HTERT RPE-1 (cell line): ENCODE results near the gene ZNF133.
"Not testable (repeated sequence)": the region's sequence is repeated elsewhere in the genome, so short reads cannot be mapped to it uniquely, and the experiment has no call there.

Experiments used
- in situ Hi-C: fragments of 300-500 bp; cut with MboI; formaldehyde crosslinking; loops from 4 replicates; pipeline ENCODE4 v1.14.3; 2020; ENCODE audit warnings: low sequenced_read_pairs

Gene ZNF133

DNA sequence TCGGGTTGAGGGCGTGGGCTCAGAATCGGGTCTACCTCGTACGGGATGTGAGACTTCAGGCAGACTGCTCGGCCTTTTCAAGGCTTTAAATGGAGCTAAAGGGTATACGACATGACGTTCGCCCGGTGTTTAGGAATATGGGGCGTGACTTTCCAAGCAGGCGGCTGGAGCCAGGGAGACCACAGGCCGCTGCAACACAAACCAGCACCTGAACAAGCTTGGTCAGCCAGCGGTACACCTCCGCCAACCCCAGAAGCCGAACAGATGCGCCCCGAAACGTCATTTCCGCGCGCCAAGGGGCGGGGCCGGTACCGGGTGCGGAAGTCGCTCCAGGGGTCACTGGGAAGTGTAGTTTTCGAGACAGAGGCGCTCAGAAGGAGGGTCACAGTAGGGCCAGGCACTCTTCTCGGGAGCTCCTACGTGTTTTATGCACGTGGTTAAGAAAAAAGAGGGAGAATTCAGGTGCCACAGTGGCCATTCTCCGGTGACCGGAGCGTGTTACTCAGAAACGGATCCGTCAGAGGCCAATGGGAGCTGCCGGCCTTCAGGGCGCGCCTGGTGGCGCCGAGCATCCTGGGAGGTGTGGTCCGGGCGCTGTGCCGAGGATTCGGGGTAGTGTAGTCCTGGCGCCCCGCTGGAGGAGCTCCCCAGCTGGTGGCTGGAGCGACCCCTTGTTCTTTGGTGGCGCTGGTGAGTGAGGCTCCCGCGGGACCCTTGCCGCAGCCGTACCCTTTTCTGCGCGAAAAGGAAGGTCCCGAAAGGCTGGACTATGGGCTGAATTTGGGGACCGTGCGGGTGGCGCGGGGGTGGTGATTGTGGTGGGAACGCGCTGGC lies at the start of gene ZNF133:
Gene ZNF133, plus strand, starts transcription at position 613 of the 834 bp plus-strand sequence. CDS start 17,160 bp downstream, outside the sequence.
- in situ Hi-C loops = no loop called here

DNA sequence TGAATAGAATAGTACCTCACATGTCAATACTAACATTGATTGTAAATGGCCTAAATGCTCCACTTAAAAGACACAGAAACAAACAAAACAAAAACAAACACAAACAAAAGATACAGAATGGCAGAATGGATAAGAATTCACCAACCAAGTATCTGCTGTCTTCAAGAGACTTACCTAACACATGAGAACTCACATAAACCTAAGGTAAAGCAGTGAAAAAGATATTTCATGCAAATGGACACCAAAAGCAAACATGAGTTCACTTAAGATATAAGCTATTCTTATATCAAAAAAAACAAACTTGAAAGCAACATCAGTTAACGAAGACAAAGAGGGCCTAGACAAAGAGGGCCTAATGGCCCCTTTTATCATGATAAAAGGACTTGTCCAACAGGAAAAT lies 47.3 kb upstream of the ZNF133 start:
- in situ Hi-C loops = no loop called here

DNA sequence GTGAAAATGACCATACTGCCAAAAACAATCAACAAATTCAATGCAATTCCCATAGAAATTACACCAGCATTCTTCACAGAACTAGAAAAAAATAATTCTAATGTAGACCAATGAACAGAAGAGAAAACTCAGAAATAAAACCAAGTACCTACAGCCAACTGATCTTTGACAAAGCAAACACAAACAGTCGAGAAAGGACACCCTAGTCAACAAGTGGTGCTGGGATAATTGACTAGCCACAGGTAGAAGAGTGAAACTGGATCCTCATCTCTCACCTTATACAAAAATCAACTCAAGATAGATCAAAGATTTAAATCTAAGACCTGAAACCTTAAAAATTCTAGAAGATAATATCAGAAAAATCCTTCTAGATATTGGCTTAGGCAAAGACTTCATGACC lies 44.5 kb upstream of the ZNF133 start:
- in situ Hi-C loops = no loop called here

DNA sequence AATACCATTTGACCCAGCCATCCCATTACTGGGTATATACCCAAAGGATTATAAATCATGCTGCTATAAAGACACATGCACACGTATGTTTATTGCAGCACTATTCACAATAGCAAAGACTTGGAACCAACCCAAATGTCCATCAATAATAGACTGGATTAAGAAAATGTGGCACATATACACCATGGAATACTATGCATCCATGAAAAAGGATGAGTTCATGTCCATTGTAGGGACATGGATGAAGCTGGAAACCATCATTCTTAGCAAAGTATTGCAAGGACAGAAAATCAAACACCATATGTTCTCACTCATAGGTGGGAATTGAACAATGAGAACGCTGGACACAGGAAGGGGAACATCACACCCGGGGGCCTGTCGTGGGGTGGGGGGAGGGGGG lies 39.8 kb upstream of the ZNF133 start:
- in situ Hi-C loops = not testable (repeated sequence)

DNA sequence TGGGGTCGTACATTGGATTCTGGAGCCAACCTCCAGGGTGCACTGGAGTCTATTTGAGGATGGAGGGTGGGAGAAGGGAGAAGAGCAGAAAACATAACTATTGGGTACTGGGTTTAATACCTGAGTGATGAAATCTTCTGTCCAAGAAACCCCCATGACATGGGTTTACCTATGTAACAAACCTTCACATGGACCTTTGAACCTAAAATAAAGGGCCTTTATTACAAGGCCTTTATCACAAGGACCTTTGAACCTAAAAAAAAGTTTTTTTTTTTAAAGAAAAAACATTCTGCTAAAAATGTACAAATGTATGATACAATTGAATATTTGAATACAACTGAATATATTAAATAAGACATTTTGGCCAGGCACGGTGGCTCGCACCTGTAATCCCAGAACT lies 38.1 kb upstream of the ZNF133 start:
- in situ Hi-C loops = no loop called here

DNA sequence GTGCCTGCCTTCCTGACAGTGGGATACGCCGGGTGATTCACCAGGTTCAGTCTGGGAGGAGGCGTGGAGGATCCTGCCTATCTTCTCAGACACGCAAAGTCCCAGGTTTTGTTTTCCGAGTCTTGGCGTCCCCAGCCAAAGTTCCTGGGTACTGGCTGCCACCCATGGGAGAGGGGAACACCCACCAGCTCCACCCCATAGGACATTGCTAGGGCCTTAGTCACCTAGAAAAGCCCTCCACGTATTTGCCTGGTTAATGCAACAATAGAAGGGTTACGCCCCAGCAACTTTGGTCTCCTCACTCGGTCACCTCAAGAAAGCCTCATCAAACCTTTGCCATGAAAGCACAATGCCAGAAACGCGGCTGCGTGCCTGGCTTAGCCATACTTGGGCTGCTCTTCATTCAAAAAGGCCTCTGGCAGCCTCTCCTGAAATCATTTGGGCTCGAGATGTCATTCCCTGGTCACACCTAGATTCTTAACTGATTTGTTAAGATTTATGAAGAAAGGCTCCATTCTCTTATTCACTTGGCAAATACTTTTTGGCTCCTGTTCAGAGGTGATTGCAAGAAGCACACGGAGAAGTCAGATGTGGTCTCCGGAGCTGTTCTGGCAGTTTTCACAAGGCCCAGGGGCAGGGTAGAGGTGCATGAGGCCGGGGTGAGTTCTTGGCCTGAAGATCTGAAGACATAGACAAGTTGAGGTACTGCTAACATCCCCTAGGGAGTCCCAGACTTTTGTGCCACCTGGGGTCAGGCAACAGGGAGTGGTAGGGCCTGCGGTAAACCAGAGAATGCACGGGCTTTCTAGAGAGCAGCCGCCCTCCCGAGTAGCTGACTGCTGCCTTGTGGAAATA lies 35.5 kb upstream of the ZNF133 start:
- in situ Hi-C loops = no loop called here

DNA sequence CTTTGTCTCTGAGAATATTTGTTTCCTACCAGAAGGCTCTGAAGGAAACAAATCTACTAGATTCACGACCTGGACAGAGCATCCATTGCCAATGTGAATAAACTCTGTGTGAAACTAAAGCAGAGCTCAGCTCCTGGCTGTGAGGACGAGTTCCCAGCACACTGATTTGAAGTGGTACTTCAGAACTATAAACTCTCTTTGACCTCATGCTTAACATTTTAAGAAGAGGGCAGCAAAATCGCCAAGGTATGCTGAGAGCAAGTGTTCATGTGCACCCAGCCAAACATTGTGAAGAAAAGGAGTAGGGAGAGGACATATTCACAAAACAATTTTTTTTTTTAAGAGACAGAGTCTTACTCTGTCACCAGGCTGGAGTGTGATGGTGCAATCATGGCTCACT lies 33.7 kb upstream of the ZNF133 start:
- in situ Hi-C loops = no loop called here

DNA sequence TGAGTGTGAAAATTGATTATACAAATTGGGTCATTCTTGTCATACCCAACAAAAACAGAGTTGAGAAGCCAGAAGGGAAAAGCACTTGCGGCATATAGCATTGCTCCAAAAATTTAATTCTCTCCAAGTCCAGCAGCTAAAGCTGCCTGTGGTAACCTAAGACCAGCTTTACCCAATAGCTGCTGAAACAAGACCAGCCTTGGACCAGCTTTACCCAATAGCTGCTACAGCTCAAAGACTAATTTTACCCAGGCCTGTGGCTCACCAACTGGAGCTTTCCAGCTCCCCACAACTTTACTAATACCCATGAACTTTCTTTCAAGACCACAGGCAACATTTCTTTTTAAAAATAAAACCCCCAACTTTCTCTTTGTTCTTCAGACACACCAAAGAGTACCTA lies 32.8 kb upstream of the ZNF133 start:
- in situ Hi-C loops = no loop called here

DNA sequence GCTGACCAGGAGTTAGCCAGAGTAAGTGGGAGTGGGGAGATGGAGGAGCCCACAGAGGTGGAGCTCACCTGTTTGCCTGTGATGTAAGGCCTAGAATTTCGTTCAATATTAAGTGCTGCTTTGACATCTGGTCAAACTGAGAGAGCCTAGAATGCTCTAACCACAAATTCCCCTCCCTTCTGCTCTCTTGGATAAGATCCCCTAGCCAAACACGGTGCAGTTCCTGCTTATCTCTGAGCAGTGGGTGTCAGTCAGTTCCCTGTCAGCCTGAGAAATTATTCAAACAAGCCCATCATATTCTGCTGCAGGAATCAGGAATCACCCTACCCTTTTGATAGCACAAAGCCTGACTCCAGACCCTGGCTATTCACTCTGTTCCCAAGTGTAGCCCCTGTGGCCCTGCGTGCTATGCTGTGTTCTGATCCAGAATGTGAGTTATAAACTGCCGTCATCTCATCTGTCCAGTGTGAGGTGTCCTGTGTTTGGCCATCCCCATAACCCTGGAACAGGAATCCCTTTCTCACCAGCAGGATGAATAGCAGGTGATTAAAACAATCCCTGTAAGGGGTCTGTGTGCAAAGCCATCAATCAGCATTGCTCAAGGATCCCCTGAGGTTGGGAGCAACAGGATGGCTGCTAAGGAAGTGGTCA lies 31.8 kb upstream of the ZNF133 start:
- in situ Hi-C loops = no loop called here

DNA sequence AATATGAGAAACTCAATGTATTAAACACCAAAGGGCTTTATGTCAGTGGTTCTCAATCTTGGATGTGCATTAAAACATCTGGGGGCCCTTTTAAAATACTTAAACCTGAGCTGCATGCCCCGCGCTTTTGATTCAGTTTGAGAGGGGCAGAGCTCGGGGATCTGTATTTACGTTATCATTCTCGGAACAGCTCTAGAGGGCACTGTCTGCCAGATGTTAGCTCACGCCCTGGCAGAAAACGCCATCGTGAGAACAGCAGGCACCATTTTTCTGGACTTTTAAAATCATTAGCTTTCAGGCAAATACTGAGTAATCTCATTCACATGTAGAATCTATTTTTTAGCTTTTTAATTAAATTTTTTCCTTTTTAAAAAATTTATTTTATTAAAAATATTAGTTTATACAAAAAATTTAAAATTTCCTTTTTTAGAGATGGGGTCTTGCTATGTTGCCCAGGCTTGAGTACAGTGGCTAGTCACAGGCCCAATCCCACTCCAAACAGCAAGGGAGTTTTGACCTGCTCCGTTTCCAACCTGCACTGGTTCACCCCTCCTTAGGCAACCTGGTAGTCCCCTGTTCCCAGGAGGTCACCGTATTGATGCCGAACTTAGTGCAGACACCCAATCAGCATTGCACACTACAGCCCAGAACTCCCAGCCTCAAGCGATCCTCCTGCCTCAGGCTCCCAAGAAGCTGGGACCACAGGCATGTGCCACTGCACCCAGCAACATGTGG lies 30.0 kb upstream of the ZNF133 start:
- in situ Hi-C loops = no loop called here

DNA sequence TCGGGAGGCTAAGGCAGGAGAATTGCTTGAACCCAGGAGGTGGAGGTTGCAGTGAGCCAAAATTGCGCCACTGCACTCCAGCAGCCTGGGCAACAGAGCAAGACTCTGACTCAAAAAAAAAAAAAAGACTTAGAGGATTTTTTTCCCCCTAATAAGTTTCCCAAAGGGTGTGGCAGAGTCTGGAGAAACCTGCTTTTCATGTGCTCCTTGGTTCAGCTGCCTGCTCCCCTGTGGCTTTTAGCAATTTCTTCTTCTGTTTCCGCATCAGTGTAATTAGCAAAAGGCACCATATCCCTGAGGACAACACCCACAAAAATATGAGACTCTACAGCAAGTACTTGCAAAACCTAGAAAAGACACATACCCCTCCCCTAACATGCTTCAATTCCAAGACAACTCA lies 28.6 kb upstream of the ZNF133 start:
- in situ Hi-C loops = no loop called here

DNA sequence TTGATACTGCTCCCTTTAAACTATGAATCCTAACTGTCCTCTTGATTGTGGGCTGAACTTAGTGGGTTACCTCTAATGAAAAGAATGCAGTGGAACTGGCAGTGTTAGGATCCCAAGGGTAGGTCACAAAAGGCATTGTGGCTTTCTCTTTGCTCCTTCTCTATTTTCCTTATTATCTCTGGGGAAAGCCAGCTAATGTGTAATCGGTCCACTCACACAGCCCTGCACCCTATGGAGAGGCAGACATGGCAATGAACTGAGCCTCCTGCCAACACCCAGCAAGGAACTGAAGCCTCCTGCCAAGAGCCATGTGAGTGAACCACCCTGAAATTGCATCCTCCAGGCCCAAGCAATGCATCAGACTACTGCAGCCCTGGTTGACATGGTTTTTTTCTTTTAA lies 24.6 kb upstream of the ZNF133 start:
- in situ Hi-C loops = no loop called here

DNA sequence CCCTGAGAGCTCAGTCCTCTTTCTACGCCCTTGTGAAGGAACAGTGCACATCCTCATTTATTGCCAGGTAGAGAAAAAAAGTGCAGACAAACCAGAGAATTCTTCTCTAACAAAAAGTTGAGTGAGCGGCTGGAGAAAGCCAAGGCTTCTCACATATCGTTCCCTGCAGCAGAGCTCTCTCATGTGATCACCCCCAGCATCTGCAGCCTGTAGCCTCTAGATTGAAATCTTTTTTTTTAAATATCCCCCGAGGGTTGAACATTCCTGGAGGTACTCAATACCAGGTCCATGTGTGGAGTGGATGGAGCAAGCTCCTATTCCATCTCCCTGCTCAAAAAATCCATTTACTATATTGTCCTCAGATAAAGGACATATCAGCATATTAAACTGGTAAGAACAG lies 22.9 kb upstream of the ZNF133 start:
- in situ Hi-C loops = no loop called here

DNA sequence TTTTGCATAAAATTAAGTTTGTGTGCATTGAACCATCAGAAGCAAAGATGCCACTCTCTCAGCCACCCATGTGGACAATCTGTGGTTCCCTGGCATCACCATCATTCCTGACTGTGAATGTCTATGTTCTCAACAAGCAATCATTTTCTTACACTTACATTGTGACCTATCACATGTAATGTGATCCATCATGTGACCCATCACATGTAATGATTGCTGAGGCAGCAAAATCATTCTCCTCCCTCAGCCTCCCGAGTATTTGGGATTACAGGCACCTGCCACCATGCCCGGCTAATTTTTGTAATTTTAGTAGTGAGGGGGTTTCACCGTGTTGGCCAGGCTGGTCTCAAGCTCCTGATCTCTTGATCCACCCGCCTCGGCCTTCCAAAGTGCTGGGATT lies 22.0 kb upstream of the ZNF133 start:
- in situ Hi-C loops = no loop called here

DNA sequence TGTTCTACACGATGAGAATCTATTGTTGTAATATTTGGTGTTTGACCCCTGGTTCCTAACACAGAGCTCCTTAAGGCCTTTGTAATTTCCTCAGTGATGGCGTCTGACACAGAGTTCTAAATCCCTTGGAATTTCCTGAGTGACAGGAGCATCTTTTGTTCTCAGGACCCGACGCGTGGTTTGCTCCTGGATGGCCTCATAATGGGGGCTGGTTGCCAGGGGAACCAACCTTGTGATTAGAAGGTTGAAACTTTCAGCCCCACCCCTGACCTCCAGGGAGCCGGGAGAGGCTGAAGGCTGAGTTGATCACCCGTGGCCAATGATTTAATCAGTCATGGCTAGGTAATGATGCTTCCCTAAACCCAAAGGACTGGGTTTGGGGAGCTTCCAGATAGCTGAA lies 20.5 kb upstream of the ZNF133 start:
- in situ Hi-C loops = no loop called here

DNA sequence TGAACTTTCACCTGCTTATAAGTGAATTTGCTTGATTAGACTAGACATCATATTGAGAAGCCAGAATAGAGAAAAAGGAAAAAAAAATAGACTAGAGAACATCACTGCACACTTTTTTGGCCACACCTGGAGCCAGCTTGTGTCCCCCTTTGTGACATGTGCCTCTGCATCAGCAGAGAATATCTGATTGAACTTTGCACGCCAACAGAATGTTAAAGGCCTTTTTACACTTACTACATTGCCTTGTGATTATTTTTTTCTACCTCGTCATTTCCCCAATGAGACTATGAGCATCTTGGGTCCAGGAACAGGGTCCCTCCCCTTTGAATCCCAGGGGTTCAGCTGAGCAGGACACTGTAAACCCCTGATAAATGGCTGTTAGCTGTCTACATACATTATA lies 17.2 kb upstream of the ZNF133 start:
- in situ Hi-C loops = no loop called here

DNA sequence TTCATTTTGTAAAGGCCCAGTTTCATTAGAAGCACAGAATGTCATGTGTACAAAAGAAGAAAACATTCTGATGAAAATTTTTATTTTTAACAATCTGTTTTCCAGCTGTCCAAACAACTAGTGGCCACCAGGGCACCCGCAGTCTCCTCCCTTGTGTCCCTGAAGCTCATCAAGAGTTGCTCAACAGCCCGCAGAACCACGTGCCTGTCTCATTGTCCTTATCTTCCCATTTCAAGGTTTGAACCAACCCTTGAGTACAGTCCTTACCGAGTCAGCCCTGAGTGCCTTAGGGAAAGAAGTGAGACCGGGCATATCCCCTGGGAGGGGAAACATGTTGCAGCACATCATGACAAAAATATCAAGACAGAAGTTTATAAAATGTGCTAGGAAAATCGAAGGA lies 15.9 kb upstream of the ZNF133 start:
- in situ Hi-C loops = no loop called here

DNA sequence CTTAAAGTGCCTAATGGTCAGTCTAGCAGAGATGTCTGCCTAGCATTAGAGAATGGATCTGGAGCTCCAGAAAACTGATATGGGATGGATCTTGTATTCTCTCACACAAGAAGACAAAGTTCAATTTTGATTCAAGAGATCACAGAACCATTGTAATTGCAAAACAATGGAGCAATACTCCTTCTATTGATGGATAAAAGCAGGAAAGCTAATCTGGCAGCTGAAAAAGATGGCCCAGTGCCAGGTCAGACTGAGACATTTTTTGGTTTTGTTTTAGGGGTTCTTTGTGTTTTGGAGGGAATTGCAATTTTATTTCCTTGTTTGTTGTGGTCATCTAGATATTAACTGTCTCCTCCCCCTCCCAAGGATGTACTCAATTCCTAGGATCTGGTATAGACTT lies 14.6 kb upstream of the ZNF133 start:
- in situ Hi-C loops = no loop called here

DNA sequence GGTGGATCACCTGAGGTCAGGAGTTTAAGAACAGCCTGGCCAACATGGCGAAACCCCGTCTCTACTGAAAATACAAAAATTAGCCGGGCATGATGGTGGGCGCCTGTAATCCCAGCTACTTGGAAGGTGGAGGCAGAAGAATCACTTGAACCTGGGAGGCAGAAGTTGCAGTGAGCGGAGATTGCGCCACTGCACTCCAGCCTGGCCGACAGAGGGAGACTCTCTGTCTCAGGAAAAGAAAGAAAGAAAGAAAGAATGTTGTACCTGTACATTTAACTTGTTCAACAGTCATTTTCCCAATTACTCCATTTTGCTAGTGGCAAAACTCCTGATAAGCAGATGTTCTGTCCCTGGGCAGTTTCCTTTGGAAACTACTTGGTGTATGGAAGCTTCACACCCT lies 12.4 kb upstream of the ZNF133 start:
- in situ Hi-C loops = not testable (repeated sequence)

DNA sequence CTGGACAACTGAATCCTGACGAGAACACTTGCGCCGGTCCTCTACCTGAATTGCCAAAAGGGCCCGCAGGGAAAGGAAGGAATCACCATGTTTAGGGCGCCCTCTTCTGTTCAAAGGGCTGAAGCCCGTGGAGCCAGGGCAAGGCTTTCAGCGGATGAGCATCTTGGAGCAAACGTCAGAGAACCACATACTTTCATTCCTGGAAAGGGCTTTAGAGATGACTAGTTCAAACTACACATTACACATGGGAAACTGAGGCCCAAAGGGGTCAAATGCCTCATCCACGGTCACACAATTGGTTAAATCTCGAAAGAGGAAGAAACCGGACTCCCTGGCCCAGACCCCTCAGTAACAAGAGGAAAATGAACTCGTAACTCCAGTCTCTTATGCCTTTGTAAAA lies 11.5 kb upstream of the ZNF133 start:
- in situ Hi-C loops = no loop called here

DNA sequence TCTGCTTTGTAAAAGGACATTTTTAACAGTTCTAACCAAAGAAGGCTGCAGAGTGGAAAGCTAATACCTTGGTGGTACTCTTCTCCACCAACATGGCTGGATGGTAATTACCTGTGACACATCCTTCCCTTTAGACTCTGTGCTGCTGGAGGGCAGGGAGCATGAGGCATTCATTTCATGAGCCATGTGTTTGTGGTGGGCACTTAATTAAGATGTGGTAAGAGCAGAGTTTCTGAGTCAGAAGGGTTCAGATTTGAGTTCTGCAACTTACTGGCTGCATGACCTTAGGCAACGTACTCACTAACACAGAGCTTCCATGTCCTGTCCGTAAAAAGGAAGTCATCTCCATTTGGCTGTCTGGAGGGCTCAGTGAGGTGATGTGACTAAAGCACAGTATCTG lies 9.1 kb upstream of the ZNF133 start:
- in situ Hi-C loops = no loop called here
